CD4-positive, CD25-positive, alpha-beta regulatory T cell (primary cell): Measurements from ENCODE around the gene TAL1. TPM values are rescaled to one million over a fixed set of nuclear protein-coding genes. Genes with fewer than 3 reads are reported as not detected.
A peak's percentile ranks its signal among the peaks of the same experiment; 100 is the strongest.

Experiments used
- ATAC-seq, 2 donors: fragments of 150-1000 bp; cut with Tn5 transposase; one replicate each; pipeline ENCODE4 v1.10.0; 2021; ENCODE audit warnings: low read depth in 2 of 2, moderate number of reproducible peaks in 2 of 2, moderate library complexity in 1 of 2
- DNase-seq, 3 donors: peaks; one replicate each; pipeline versions ENCODE4 v3.0.0 to v3.0.0-alpha.2; 2012 to 2022; ENCODE audit warnings: mixed read lengths in 1 of 3
- H3K27ac ChIP-seq: one replicate; pipeline ENCODE4 v1.7.0; 2013; ENCODE audit warnings: mild to moderate bottlenecking, low read length; ENCODE audit not compliant: insufficient read depth, poor library complexity, severe bottlenecking
- H3K27me3 ChIP-seq: one replicate; pipeline ENCODE4 v1.7.0; 2013; ENCODE audit warnings: low read length; ENCODE audit not compliant: control insufficient read depth, insufficient read depth
- H3K36me3 ChIP-seq: one replicate; pipeline ENCODE4 v1.7.0; 2013; ENCODE audit warnings: mild to moderate bottlenecking, low read length, moderate library complexity; ENCODE audit not compliant: control insufficient read depth, insufficient read depth
- H3K4me1 ChIP-seq: 2 replicates; pipeline ENCODE4 v1.7.0; 2013; ENCODE audit warnings: mild to moderate bottlenecking, low read length; ENCODE audit not compliant: insufficient read depth, control insufficient read depth, poor library complexity, severe bottlenecking
- H3K4me3 ChIP-seq: one replicate; pipeline ENCODE4 v1.7.0; 2013; ENCODE audit warnings: low read depth, mild to moderate bottlenecking, low read length, moderate library complexity
- H3K9me3 ChIP-seq, 2 experiments: 1 replicate in 1 of 2; 2 replicates in 1 of 2; pipeline ENCODE4 v1.7.0; 2013; ENCODE audit warnings: low read length in 2 of 2, mild to moderate bottlenecking in 1 of 2, moderate library complexity in 1 of 2; ENCODE audit not compliant: control insufficient read depth in 2 of 2
- H3K27ac Mint-ChIP-seq, 3 donors: one replicate each; pipeline ENCODE4 v1.8.0; 2020 to 2022; ENCODE audit warnings: mild to moderate bottlenecking in 3 of 3, mixed read lengths in 3 of 3, moderate library complexity in 2 of 3
- H3K27me3 Mint-ChIP-seq: one replicate; pipeline ENCODE4 v1.8.0; 2022; ENCODE audit warnings: mild to moderate bottlenecking, mixed read lengths
- H3K36me3 Mint-ChIP-seq: one replicate; pipeline ENCODE4 v1.8.0; 2020; ENCODE audit warnings: mixed read lengths
- H3K4me1 Mint-ChIP-seq, 4 donors: one replicate each; pipeline ENCODE4 v1.8.0; 2020 to 2022; ENCODE audit warnings: mixed read lengths in 4 of 4, mild to moderate bottlenecking in 1 of 4
- H3K4me3 Mint-ChIP-seq, 4 donors: one replicate each; pipeline ENCODE4 v1.8.0; 2020 to 2022; ENCODE audit warnings: mild to moderate bottlenecking in 4 of 4, mixed read lengths in 4 of 4, moderate library complexity in 3 of 4
- H3K9me3 Mint-ChIP-seq, 7 donors: one replicate each; pipeline ENCODE4 v1.8.0; 2020 to 2022; ENCODE audit warnings: mixed read lengths in 7 of 7, mild to moderate bottlenecking in 3 of 7, moderate library complexity in 2 of 7
- polyA plus RNA-seq, 4 donors: library from polyadenylated mRNA; unstranded; fragments of 300-500 nt; fragmentation: Illumina TruSeq; gene quantifications; one replicate each; pipeline ENCODE4 v1.2.3, GENCODE V29; 2021
- total RNA-seq: library from RNA; stranded (reverse); gene quantifications from one replicate; pipeline ENCODE4 v1.2.3, GENCODE V29; 2022

Gene TAL1
- total and polyA plus RNA-seq, 5 donors from 2014 or later = 4.4 TPM; not detected in 4

GRCh38 chr1:47235241-47235681 is 3.2 kb upstream of the TAL1 start:
- peaks cover 59% of the 10 kb centered on the region for H3K27me3 Mint-ChIP-seq
- no peak for DNase-seq
- H3K4me3 Mint-ChIP-seq = no peak overlapping the region
- Histone ChIP-seq H3K4me1 (peaks cover 34% of the 10 kb centered on the region), H3K27me3 (peaks cover 29% of the 10 kb centered on the region), H3K27ac (no peak overlapping the region), H3K9me3 (no peaks in the 10 kb centered on the region), H3K4me3 (no peak overlapping the region), H3K36me3 (no peaks in the 10 kb centered on the region)
- H3K4me1 Mint-ChIP-seq = peaks cover 10 to 37% (median 20%) of the 10 kb centered on the region in 4 donors
- no peaks in the 10 kb centered on the region for H3K36me3 Mint-ChIP-seq
- no peak overlapping the region for H3K27ac Mint-ChIP-seq
- ATAC-seq = no peak
- H3K9me3 Mint-ChIP-seq = peaks cover 0 to 2% (median 0%) of the 10 kb centered on the region in 7 donors

DNA sequence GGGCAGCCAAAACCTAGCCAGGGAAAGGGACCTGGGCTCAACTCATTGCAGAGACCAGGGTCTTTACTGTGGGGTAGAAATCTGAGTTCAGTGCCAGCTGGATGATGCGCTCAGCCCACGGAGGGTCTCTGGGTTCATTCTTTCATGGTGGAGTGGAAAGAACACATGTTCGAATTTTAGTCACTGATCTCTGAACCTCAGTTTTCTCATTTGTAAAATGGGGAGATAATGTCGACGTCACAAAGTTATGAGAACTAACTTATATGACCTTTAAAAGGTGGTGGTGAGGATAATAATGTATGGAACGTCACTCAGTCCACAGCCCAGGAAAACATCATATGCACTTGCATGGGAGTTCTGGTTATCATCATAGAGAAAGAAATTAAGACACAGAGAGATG is 1.2 kb upstream of the TAL1 start:
- Mint-ChIP-seq H3K27me3 (peaks cover 73% of the 10 kb centered on the region), H3K4me1 (peaks cover 0 to 37% (median 18%) of the 10 kb centered on the region in 4 donors), H3K36me3 (no peaks in the 10 kb centered on the region), H3K9me3 (peaks cover 0 to 4% (median 0%) of the 10 kb centered on the region in 7 donors), H3K27ac (no peak overlapping the region), H3K4me3 (peak overlapping the region in 3 of 4 donors; percentile 33 to 80 (median 46))
- H3K9me3 ChIP-seq = no peaks in the 10 kb centered on the region
- peaks cover 34% of the 10 kb centered on the region for H3K4me1 ChIP-seq
- no peak overlapping the region for H3K4me3 ChIP-seq
- H3K36me3 ChIP-seq = no peaks in the 10 kb centered on the region
- no peak overlapping the region for H3K27ac ChIP-seq
- H3K27me3 ChIP-seq = peaks cover 43% of the 10 kb centered on the region
- DNase-seq (no peak), ATAC-seq (no peak)

DNA sequence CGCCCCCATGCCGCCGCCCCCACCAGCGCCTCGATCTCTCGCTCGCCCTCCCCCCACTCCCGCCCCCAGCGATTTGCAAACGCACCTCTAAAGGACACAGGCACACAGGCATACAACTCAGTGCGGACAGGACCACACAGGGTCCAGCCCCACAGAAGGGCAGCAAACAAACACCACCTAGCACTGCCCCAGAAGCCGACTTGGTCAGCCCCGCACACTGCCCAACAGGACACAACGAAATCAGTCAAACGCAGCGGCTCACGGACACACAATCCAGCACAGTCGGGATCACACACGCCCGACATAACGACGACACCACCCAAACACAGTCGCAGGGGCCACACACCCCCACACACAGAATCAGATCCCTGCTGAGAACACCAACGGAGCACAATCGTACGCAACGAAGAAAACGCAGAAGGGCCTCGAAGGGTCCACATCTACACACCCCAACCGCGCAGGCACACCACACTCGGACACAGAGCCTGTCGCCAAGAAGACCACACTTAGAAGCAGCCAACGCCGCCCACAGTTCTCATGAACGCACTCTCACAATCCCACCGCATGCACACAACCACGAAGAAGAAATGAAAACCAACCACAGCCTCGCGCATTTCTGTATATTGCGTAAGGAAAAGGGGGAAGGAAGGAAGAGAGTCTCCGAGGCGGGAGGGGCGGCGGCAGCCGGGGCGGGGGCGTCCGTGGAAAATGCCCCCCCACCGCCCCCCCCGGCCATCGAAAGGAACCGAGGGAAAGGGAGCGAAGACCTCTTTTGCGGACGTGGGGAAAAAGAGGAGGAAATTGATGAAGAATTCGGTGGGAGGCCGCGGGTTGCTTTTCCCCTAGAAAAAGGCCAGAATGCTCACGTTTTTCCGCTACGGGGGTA is 481 bp downstream of the TAL1 start:
- peak overlapping the region; percentile 61 for H3K4me3 ChIP-seq
- Mint-ChIP-seq H3K36me3 (no peaks in the 10 kb centered on the region), H3K4me1 (peaks cover 0 to 37% (median 23%) of the 10 kb centered on the region in 4 donors), H3K27me3 (peaks cover 83% of the 10 kb centered on the region), H3K27ac (peak overlapping the region in 1 of 3 donors; percentile 55), H3K9me3 (peaks cover 0 to 5% (median 0%) of the 10 kb centered on the region in 7 donors), H3K4me3 (peak overlapping the region; percentile 69 to 90 (median 82))
- DNase-seq (peak in 2 of 3 donors; percentile 20 to 34), ATAC-seq (no peak)
- no peaks in the 10 kb centered on the region for H3K36me3 ChIP-seq
- H3K27ac ChIP-seq = no peak overlapping the region
- H3K4me1 ChIP-seq = peaks cover 34% of the 10 kb centered on the region
- no peaks in the 10 kb centered on the region for H3K9me3 ChIP-seq
- peaks cover 58% of the 10 kb centered on the region for H3K27me3 ChIP-seq

- peak overlapping the region; percentile 38 to 83 (median 75) for H3K4me3 Mint-ChIP-seq
- peaks cover 0 to 42% (median 25%) of the 10 kb centered on the region in 4 donors for H3K4me1 Mint-ChIP-seq
- Histone ChIP-seq H3K36me3 (no peaks in the 10 kb centered on the region), H3K9me3 (no peaks in the 10 kb centered on the region), H3K27me3 (peaks cover 64% of the 10 kb centered on the region), H3K4me1 (peaks cover 40% of the 10 kb centered on the region), H3K4me3 (no peak overlapping the region), H3K27ac (no peak overlapping the region)
- peaks cover 91% of the 10 kb centered on the region for H3K27me3 Mint-ChIP-seq
- ATAC-seq = no peak
- H3K36me3 Mint-ChIP-seq = no peaks in the 10 kb centered on the region
- peaks cover 0 to 5% (median 0%) of the 10 kb centered on the region in 7 donors for H3K9me3 Mint-ChIP-seq
- H3K27ac Mint-ChIP-seq = no peak overlapping the region
- peak in 1 of 3 donors; percentile 26 for DNase-seq
Observed at GRCh38 chr1:47230692-47231300, 1.2 kb downstream of the TAL1 start.

GRCh38 chr1:47229886-47230691 is 1.9 kb downstream of the TAL1 start:
- Histone ChIP-seq H3K36me3 (no peaks in the 10 kb centered on the region), H3K27me3 (peaks cover 62% of the 10 kb centered on the region), H3K4me3 (peak overlapping the region; percentile 32), H3K9me3 (no peaks in the 10 kb centered on the region), H3K27ac (no peak overlapping the region), H3K4me1 (peaks cover 42% of the 10 kb centered on the region)
- Mint-ChIP-seq H3K4me1 (peaks cover 0 to 43% (median 25%) of the 10 kb centered on the region in 4 donors), H3K27ac (no peak overlapping the region), H3K4me3 (peak overlapping the region in 3 of 4 donors; percentile 40 to 83 (median 81)), H3K27me3 (peaks cover 90% of the 10 kb centered on the region), H3K36me3 (no peaks in the 10 kb centered on the region), H3K9me3 (peaks cover 0 to 5% (median 0%) of the 10 kb centered on the region in 7 donors)
- DNase-seq (no peak), ATAC-seq (no peak)

DNA sequence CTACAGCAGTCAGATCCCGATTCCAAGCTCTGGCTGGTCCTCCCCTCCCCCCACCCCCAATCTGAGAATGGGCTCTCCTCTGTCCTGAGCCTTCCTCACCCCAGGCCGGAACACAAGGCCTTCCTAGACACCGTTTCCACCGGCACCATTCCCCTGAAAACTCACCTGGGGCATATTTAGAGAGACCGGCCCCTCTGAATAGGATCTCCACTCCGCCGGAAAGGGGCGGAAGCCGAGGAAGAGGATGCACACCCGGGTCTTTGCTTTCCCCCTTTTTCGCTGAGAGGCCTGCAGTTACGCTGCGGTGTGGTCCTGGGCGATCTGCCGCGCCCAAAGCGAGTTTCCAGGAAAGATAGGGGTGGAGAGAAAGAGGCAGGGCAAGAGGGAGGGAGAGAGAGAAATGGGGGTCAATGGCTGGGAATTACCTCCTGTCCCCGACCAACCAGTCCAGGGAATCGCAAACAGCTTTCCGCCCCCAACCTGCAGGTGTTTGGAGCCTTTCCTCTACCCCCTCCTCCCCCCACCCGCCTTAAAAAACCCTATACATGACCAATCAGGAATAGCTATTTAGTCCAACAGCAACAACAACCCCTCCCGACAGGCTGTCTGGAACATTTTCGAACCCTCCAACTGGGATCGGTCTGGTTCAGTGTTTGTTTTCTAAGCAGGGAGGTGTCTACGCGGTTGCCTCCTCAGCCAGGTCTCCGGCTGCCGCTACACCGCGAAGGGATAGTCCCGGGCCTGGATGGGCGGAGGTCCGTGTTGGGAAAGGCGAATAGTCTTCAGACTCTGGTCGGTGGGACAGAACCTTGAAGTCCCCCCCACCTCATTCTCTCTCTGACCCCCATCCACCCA is 2.8 kb downstream of the TAL1 start:
- H3K27me3 Mint-ChIP-seq = peaks cover 82% of the 10 kb centered on the region
- H3K27ac ChIP-seq = no peak overlapping the region
- ATAC-seq = no peak
- H3K9me3 Mint-ChIP-seq = peaks cover 0 to 5% (median 0%) of the 10 kb centered on the region in 7 donors
- H3K4me1 Mint-ChIP-seq = peaks cover 0 to 42% (median 25%) of the 10 kb centered on the region in 4 donors
- no peaks in the 10 kb centered on the region for H3K9me3 ChIP-seq
- H3K4me3 Mint-ChIP-seq = peak overlapping the region in 3 of 4 donors; percentile 34 to 54 (median 40)
- H3K36me3 ChIP-seq = no peaks in the 10 kb centered on the region
- DNase-seq = no peak
- peak overlapping the region; percentile 32 for H3K4me3 ChIP-seq
- H3K27ac Mint-ChIP-seq = no peak overlapping the region
- H3K36me3 Mint-ChIP-seq = no peaks in the 10 kb centered on the region
- H3K4me1 ChIP-seq = peaks cover 48% of the 10 kb centered on the region
- H3K27me3 ChIP-seq = peaks cover 69% of the 10 kb centered on the region
